HG03060 (cell line): ENCODE measurements around the gene BNIP3.
A peak's percentile ranks its signal among the peaks of the same experiment; 100 is the strongest.
"Not testable (repeated sequence)": the region's sequence is repeated elsewhere in the genome, so short reads cannot be mapped to it uniquely, and the experiment has no call there.

Experiments
- ATAC-seq: cut with Tn5 transposase; IDR thresholded peaks from one replicate; pipeline ENCODE4 v1.9.1; 2021; ENCODE audit warnings: low read depth, moderate number of reproducible peaks; ENCODE audit not compliant: unreplicated experiment

Gene BNIP3

DNA sequence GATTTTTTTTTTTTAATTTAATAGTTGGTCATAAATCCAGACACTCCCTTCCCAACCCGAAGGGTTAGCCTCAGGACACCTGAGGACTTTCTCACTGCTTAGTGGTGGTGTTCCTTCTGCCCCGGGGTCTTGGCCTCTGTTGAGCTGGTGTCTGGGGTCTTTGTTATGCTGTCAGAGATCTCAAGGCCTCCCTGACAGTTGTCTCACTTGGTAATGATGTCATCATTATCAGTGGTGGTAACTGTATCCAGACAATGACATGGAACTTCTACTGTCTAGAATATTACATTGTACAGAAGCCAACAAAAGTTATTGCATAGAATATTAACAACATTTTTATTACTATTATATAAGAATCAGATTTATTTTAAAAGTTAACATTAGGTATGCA lies 48.0 kb downstream of the BNIP3 start:
- no peak for ATAC-seq

DNA sequence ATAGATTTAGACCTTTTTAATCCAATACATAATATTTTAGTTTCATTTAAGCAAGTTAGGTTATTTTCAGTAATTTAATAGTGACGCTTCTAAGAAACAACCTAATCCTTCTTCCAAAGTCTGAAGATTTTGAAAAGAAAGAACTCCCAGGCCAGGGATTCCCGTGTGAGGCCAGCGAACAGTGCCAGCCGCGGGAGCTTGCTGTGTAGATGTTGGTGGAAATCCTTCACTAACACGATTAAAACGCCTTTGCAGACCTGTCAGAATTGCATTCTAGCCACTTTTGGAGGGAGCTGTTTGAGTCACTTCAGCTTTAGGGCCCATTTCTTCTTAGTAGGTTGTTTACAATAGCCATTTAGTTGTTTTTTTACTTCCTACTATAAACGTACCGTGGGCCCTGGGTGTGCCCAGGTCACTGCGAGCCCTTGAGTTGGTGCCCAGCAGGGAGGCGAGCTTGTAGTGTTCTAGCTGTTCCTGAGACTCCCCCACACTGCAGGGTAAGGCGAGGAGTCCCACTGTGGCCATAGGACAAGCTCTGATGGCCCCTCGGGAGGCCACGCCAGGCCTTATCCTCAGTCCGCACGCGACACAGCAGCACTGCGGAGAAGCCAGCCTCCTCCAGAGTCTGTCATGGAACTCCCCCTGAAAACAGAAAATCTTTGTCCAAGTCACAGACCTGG lies 48.6 kb downstream of the BNIP3 start:
- no peak for ATAC-seq

DNA sequence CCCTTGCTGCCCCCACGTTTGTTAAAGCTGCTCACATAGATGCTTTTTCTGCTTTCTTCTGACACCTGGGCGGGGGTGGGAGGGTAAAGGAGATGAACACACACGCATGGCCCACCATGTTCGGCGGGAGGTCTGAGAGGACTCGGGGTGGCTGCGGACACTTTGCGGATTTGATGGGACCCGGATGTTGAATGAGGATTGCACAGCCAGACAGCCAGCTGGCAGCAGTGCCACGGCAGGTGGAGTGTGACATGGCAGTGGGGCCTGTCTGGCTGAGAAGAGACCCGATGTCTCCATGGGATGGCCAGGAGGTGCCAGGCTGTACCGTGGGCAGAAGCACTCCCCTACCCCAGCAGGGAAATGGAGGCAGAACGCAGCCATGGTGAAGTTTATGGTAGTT lies 49.7 kb downstream of the BNIP3 start:
- ATAC-seq = no peak

DNA sequence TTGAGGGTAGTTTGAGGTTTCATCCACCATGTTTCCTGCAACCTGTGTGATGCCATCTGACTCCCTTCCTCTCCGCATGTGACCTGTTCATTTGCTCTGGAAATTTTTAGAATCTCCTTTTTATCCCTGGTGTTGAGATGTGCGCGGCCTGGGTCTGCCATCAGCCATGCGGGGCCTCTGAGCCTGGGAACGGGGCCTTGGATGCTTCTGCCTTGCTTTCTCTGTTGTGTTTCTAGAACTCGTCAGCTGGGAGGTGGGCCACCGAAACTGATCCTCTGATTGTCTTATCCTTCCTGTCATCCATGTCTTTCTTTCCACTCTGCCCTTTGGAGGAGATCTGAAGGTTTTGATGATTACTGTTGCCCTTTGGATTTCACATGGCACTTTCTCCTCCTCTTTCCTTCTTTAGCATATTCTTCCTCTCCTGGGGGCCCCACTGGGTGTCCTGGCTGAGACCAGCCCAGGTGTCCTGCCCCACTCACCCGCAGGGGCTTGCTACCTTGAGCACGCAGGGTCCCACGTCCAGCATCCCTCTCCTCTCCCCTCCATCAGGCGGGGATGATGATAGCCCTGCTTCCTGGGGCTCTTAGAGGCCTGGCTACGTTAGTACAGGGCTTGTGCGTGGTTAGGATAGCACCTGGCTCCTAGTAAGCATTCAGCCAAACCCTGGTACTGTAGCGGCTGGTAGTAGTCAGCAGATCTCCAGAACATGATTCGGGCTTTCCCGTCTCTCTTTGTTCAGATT lies 51.0 kb downstream of the BNIP3 start:
- no peak for ATAC-seq

DNA sequence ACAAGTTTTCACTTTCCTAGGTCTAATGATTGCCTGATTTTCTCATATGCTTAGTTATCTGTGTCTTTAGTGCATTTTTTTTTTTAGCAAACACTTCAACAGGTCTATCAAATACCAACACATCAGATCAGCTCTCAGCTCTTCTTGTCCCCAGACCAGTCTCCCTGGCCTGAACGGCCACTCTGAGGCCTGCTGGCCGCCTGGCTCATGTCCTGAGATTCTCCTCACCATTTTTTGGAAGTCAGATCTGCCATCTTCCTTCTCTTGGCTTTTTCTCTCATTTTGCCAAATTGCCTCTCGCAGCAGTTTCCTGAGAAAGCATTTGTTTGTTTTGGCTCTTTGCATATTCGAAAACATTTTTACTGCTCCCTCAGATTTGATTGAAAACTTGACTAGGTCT lies 51.6 kb downstream of the BNIP3 start:
- no peak for ATAC-seq

DNA sequence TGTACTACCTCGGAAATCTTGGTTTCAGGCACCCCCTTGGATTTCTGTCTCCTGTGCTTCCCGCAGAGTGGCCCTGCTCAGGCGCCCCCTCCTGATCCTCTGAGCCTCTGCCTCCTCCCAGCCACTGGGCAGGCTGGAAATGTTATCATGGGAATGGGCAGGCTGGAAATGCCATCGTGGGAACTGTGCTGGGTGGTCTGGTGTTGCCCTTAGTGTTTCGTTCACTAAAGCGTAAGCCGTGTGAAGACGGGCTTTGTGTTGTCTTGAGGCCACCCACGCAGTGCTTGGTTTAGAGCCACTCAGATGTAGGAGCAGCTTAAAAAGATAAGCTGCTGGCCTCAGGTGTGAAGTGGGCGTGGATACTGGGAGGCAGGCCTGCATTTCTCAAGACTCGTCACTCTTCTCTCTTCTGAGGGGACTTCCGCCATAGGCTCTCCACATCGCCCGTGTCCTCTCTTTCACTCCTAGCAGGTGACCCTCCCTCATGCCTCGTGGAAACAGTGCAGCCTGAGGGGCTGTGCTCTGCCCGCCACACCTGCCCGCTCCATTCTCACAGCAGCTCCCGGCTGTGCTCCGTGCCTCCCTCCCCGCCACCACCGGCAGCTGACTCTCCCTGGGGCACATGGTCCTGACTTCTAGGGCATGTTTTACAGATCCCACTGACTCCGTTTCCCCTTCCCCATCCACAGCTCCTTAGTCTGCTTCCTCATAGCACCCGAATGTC lies 52.4 kb downstream of the BNIP3 start:
- no peak for ATAC-seq

DNA sequence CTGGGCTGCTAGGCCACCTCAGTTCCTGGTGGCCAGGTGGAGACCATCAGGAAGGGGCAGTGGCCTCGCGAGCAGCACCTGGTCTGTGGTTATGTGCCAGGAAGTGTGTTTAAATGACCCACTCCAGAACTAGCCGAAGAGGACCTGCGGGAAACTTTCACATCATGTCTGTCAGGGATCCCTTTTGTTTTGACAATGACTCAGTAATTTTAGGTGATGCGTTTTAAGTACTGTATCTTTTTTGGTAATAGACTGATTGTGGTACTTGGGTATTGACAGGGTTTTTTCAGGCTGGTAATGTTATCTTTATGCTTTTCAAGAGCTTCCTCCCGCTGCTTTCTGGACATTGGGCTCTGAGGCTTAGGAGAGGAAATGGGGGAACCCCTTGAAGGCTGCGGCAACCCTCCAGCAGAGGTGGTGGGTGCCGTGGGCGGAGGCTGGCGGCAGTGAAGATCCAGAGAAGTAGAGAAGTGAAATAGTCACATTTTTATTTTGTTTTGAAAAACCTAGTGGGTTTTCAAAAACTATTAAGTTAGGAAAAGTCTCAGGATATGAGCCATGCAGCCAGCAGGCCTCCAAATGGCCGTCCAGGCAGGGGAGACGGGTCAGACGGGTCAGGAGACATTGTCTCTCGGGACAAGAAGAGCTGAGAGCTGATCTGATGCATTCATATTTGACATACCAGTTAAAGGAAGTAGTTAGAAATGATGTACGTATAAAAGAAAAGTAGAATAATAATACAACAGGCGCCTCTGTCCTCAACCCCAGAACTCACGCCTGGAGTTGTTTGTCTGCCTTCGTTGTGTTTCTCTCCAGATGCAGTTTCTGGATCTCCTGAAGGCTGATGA lies 53.3 kb downstream of the BNIP3 start:
- ATAC-seq = peak; percentile 62

DNA sequence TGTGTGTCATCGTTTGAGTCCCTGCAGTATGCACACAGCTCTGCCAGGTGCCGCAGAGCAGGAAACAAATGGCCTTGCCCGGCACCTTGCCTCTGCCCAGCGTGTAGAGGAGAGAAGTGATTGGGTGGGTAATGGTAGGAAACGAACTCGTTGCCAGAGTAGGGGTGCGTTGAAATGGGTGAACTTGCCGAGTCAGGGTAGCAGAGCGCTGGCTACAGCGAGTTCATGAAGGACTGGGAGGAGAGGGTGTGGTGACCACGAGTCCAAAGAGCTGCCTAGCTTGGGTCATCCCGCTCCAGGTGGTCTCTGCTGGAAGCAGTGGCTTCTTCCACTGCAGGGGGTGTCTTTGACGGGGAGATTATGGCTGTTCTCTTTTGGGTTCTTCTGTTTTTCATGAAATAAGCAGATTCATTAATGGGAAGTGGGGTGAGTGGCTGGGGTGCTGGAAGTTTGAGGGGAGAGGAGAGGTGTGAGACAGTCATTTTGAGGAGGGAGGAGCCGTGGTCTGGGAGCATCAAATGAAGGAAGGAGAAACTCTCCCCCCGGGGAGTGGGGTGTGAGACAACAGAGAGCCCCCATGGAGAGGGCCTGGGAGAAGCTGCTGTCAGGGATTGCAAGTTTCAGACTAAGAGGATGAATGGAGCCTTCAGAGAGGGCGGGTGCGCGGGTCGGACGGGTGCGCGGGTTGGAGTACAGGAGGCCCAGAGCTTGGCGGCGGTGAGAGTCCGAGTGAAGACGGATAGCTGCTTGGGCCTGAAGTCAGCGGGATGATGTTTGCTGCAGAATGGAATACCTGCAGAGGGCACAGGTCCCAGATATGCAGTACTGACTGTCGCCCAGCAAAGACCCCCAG lies 54.8 kb downstream of the BNIP3 start:
- no peak for ATAC-seq

DNA sequence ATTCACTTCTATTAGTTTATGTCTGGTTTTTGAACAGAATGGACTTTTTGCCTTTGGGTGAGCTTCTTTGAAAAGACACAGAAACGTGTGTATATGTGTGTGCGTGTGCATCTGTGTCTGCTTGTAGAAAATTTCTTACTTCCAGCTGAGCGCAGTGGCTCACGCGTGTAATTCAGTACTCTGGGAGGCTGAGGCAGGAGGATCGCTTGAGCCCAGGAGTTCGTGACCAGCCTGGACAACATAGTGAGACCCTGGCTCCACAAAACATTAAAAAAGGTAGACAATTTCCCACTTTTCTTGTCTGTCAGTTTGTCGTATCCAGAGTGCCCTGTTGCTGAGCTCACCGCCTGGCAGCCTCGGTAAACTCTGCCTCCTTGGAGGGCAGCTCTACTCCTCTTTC lies 55.5 kb downstream of the BNIP3 start:
- ATAC-seq = no peak

DNA sequence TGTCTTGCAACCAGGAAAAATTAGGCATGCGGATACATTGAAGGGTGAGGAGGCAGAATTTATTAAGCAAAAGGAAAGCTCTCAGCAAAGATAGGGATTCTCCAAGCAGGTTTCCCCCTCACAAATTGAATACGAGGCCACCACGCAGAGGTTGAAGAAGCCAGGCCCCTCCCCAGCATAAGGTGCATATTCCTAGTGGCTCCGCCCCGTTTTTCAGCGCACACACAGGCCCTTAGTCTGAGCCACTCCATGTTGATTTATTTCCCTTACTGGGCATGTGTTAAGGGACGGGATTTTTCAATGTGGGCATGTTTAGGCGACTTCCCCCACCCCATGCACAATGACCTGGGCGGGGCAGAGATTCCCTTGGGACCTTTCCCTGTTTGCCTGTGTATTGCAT lies 56.0 kb downstream of the BNIP3 start:
- ATAC-seq = no peak

DNA sequence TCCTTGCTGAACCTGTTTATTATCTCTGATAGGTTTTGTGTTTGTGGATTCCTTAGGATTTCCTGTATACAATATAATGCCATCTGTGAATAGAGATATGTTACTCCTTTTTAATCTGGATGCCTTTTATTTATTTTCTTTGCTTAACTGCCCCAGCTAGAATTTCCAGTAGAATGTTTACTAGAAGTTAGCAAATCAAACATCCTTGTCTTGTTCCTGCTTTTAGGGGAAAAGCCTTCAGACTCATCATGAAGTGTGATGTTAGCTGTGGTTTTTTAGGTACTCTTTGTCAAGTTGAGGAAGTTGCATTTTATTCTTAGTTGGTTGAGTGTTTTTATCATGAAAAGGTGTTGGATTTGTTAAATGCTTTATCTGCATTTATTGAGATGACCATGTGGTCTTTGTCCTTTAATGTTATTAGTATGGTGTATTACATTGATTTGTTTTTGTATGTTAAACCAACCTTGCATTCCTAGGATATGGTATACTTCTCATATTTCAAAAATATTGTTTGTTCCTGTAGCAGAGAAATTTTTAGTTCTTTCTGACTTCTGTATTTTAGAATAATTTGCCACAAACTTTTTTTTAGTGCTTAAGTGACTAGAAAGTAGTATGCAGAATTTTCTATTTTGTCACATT lies 56.6 kb downstream of the BNIP3 start:
- ATAC-seq = no peak

DNA sequence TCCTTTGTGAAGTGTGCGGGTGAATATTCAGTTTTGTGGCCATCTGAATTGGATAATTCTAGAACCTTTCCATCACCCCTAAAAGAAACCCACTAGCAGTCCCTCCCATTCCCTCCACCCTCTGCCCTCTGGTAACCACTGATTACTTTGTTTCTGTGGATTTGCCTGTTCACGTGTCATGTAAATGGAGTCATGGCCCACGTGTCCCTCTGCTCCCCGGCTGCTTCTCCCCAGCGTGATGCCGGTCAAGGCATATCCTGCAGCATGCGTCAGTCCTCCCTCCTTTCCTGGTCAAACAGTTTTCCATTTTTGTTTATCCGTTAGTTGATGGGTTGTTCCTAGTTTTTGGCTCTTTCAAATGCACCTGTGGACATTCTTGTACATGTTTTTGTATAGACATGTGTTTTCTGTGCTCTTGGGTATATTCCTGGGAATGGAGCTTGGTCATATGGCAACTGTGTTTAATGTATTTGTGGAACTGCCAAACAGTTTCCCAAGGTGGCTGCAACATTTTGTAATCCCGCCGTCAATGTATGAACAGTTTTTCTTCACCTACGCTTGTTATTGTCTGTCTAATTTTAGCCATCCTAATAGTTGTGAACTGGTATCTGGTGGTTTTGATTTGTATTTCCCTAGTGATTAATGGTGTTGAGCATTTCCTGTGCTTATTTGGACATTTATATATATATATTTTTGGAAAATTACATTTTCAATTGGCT lies 58.5 kb downstream of the BNIP3 start:
- no peak for ATAC-seq

DNA sequence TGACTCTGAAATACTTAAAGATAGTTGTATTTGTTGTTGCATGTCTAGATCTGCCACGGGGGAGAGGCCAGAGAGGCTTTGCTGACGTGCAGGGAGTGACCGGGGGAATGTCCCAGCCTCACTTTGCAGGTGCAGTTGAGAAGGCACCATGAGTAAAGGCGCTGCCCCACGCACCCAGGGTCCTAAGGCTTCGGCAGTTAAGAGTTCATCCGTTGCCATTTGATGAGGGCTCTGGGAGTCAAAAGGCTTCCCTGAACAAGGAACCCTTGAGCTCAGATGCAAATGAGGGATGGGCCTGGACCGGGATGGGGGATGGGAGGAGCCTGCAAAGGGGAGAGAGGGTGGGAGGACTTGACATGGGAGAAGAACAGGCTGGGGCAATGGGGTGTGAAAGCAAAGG lies 60.5 kb downstream of the BNIP3 start:
- ATAC-seq = no peak

DNA sequence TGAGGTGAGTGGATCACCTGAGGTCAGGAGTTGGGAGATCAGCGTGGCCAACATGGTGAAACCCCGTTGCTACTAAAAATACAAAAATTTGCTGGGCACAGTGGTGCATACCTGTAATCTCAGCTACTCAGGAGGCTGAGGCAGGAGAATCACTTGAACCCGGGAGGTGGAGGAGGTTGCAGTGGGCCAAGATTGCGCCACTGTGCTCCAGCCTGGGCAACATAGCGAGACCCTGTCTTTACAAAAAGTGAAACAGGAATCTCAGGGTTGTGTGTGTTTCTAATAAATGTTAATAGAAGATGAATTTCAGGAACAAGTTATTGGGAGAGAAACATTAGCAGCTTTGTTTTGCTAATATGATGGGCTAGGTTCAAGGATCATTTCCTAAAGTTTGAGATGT lies 61.0 kb downstream of the BNIP3 start:
- no peak for ATAC-seq

DNA sequence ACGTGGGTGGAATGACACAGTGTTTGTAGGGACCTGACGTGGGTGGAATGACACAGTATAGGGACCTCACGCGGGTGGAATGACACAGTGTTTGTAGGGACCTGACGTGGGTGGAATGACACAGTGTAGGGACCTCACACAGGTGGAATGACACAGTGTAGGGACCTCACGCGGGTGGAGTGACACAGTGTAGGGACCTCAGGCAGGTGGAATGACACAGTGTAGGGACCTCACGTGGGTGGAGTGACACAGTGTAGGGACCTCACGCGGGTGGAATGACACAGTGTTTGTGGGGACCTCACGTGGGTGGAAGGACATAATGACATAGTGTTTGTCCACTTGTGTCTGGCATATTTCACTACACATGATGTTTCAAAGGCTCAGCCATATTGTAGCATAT lies 61.6 kb downstream of the BNIP3 start:
- no peak for ATAC-seq

DNA sequence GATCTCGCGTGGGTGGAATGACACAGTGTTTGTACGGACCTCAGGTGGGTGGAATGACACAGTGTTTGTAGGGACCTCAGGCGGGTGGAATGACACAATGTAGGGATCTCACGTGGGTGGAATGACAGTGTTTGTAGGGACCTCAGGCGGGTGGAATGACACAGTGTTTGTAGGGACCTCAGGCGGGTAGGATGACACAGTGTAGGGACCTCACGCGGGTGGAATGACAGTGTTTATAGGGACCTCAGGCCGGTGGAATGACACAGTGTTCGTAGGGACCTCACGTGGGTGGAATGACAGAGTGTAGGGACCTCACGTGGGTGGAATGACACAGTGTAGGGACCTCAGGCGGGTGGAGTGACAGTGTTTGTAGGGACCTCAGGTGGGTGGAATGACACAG lies 62.3 kb downstream of the BNIP3 start:
- ATAC-seq = not testable (repeated sequence)
